22Rv1 (cell line): ENCODE results near the gene TAF3.

ENCODE experiments used
- CTCF ChIP-seq: fragments of 450-650 bp; IDR thresholded peaks from 2 replicates; pipeline ENCODE4 v1.5.1; 2017; ENCODE audit warnings: mild to moderate bottlenecking
- ZFX ChIP-seq: fragments of 450-650 bp; IDR thresholded peaks from 2 replicates; pipeline ENCODE4 v1.6.1; 2017; ENCODE audit warnings: antibody characterized with exemption, borderline replicate concordance

GRCh38 chr10:7773845-7774801 is 44.2 kb upstream of the TAF3 start:
- TF ChIP-seq CTCF (no peak), ZFX (no peak)
